Pericardium fibroblast (primary cell): ENCODE measurements around the gene SLN. TPM values are rescaled to one million over a fixed set of nuclear protein-coding genes. Genes with fewer than 3 reads are reported as not detected.

ENCODE experiments used
- total RNA-seq: library from RNA; depleted of rRNA; stranded (reverse); fragments of >200 nt; gene quantifications from 2 replicates; pipeline ENCODE4 v1.2.3, GENCODE V29; 2015

SLN gene
- total RNA-seq, result 0.17 TPM in 1 of 2 replicates, not detected in the other

DNA sequence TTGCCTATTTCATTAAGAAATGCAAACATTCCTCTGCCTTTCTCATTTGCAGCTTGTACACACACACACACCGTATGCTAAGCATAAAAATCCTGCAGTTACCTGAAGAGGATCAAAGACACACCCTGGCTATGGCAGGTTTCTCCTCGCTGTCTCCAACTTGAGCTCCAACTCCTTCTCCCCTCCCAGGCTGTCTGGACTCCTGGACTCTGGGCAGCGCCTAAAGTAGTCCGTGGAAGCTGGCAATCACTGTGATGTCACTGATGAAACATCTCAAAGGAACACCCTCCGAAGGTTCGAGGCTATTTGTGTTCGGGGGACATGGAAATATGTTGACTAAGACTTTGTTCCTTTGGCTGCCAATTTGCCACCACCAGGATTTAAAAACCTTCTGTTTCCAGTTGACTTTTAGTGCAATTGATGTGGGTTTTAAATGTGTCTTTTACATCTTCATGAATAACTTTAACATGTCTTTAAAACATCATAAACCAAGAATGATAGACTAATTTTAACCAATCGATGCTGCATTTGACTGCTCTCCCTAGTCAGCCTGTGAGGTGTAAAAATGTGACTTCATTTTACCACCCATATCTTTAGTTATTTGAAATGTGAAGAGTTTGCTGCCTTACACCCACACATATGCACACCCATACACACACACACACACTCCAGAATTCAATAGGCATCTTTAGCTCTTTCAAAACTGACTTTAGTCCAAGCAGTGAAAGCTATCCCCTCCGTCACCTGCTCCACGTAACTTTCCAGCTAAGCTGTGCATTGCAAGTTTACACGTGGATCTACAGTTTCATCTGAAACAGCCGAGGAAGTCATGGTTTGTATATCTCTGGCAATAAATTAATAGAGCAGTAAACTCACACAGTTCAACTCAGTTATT, at the start of gene SLN:
TSS of gene SLN (minus strand) at position 196 of the 895 bp plus-strand sequence.

Other genes starting within 250 kb of the SLN start
- 2.7 and 7.4 TPM in 2 replicates for gene ALKBH8, start 146.3 kb downstream of the SLN start, total RNA-seq
- 0.47 TPM in 1 of 2 replicates, not detected in the other for gene ELMOD1, start 120.9 kb downstream of the SLN start, total RNA-seq
- 4.4 and 10.8 TPM in 2 replicates for gene SLC35F2, start 146.7 kb upstream of the SLN start, total RNA-seq
- gene RAB39A, start 216.4 kb upstream of the SLN start, total RNA-seq, result not detected in 2 replicates